IPS-15b (cell line): ENCODE measurements around the gene ADCY6.

Experiments
- H3K27me3 ChIP-seq: one replicate; pipeline ENCODE4 v1.6.1; 2013; ENCODE audit warnings: low read length; ENCODE audit not compliant: control insufficient read depth, insufficient read depth
- H3K36me3 ChIP-seq: one replicate; pipeline ENCODE4 v1.6.1; 2013; ENCODE audit warnings: low read length; ENCODE audit not compliant: control insufficient read depth, insufficient read depth
- H3K4me1 ChIP-seq: one replicate; pipeline ENCODE4 v1.6.1; 2013; ENCODE audit warnings: mild to moderate bottlenecking, low read length; ENCODE audit not compliant: control insufficient read depth, insufficient read depth
- H3K4me3 ChIP-seq: one replicate; pipeline ENCODE4 v1.5.1; 2013; ENCODE audit warnings: low read depth, low read length
- H3K9ac ChIP-seq: one replicate; pipeline ENCODE4 v1.6.1; 2013; ENCODE audit warnings: low read depth, mild to moderate bottlenecking, low read length
- H3K9me3 ChIP-seq: one replicate; pipeline ENCODE4 v1.6.1; 2013; ENCODE audit warnings: mild to moderate bottlenecking, low read length; ENCODE audit not compliant: control insufficient read depth, insufficient read depth

Gene ADCY6

DNA sequence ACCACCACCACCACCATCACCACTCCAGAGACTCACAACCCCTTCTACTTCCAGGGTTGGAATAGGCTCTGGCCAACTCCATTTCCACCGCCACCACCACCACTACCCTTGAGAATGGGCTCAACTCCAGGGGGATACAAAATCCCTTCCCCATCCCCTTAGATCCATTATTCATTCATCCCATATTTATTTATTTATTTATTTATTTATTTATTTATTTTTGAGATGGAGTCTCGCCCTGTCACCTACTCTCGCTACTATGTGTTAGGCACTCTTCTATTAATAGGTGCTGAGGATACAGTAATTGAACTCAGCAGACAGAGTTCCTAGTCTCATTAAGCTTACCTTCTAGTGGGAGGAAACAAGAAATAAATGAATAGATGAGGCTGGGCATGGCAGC lies 4.8 kb upstream of the ADCY6 start:
- H3K9me3 ChIP-seq, result no peaks in the 10 kb centered on the region
- H3K36me3 ChIP-seq, result no peaks in the 10 kb centered on the region
- no peak overlapping the region for H3K9ac ChIP-seq
- H3K27me3 ChIP-seq, result no peaks in the 10 kb centered on the region
- peaks cover 10% of the 10 kb centered on the region for H3K4me1 ChIP-seq
- no peak overlapping the region for H3K4me3 ChIP-seq

DNA sequence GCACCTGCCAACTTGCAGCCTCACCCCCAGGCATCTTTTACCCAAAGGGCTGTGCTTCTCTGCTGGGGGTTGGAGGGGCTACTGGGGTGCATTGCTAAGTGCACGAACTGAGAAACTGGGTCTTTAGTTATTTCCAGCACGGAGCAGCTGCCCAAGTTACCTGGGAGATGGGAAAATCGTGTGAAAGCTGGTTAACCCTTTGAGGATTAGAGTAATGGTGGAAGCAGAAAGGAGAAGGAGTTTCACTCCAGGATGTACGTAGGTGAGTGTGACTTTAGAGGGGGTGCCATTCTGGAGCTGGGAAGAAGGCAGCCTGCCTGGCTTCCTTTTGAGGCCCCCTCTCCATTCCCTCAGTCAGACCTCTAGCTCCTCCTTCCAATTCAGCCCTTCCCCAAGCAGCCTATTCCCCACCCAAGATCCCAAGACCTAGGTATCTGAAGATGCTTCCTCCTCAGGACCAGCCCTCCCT lies 1.0 kb upstream of the ADCY6 start:
- Histone ChIP-seq H3K9ac (no peak overlapping the region), H3K4me3 (peak overlapping the region; percentile 58), H3K36me3 (peaks cover 3% of the 10 kb centered on the region), H3K9me3 (no peaks in the 10 kb centered on the region), H3K27me3 (peaks cover 8% of the 10 kb centered on the region), H3K4me1 (peaks cover 4% of the 10 kb centered on the region)

DNA sequence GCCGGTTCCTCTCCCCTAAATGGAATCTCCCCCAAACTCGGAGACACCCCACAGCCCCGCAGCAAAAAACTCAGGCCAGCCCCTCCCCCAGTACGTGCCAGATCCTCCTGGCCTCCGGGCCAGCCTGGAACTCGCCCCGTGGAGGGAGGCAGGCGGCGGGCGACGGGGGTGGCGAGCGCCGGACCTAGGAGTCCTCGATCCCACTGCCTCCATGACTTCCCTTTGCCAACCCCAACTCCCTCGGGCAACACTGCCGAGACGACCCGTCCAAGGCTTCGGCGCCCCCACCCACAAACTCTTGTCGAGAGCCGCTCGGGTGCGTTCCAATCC lies 400 bp downstream of the ADCY6 start:
- Histone ChIP-seq H3K9ac (peak overlapping the region; percentile 54), H3K4me1 (peaks cover 4% of the 10 kb centered on the region), H3K27me3 (peaks cover 8% of the 10 kb centered on the region), H3K9me3 (no peaks in the 10 kb centered on the region), H3K4me3 (peak overlapping the region; percentile 77), H3K36me3 (peaks cover 3% of the 10 kb centered on the region)

DNA sequence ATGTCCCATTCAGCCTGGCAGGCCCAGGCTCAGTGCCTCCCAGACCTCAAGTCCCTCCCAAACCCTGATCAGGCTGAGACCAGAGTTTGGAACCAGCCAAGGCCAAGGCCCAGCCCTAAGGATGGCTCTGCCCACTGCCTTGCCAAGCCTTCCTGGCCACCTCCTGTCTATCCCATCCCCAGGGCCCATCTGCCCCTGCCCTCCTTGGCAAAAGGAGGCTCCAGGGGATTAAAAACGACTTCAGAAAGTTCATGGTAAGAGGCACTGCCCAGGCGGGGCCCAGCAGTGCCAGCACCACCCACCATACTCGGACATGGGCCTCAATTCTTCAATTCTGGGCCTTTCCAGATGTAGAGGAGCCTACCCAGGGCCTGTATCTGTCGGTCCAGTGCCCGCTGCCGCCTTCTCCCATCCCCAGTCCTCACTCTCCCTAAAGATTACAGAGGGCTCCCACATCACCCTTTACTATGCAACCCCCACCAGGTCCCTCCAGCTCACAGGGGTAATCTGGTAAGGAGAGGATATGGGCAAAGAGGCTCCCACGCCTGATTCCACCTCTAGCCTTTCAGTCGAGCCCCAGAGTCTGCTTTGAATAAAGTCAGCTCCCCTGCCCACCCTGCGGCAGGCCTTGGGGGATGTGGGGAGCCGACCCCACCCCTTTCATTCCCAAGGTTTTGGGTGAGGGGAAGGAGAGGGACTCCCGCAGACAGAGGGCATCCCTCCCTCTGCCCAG lies 932 bp downstream of the ADCY6 start:
- H3K36me3 ChIP-seq, result peaks cover 3% of the 10 kb centered on the region
- H3K9me3 ChIP-seq, result no peaks in the 10 kb centered on the region
- H3K27me3 ChIP-seq, result peaks cover 8% of the 10 kb centered on the region
- H3K4me3 ChIP-seq, result peak overlapping the region; percentile 77
- peaks cover 4% of the 10 kb centered on the region for H3K4me1 ChIP-seq
- H3K9ac ChIP-seq, result peak overlapping the region; percentile 54

DNA sequence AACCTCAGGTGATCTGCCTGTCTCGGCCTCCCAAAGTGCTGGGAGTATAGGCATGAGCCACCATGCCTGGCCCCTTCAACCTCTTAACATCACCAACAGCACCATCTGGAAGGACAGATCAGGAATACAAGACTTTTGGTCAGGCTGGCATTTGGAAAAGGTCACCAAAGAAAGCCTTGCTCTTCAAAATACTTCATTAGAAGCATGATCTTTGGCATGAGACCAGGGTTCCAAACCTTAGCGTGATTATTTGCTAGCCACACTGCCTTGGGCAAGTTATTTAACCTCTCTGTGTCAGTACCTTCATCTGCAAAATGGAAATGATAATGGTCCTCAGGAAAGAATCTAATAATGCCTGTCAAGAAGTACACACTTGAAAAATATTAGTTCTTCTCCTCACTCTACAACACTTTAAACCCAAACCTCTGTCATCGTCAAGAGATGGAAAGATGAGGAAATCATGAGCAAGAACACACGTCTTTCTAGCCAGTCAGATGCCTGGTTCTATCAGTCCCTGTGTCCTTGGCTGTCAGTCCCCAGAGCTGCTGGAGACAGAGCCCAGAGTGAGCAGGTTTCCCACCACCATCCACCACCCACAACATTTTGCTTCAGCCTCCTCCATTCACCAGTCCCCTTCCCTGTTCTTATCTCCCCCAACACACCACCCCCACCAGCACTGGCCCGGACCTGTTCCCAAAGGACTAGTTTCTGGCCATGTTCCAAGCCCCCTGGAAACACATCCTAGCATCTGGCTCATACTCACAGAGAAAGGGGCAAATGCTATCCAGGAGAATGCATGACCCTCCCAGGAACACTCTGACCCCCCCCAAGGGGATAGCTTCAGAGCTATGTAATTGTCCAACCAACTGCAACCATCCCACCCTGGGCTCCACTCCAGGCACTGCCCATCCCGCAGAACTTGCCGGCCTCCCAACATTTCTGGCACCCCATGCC lies 2.0 kb downstream of the ADCY6 start:
- no peak overlapping the region for H3K9ac ChIP-seq
- peaks cover 8% of the 10 kb centered on the region for H3K27me3 ChIP-seq
- H3K9me3 ChIP-seq, result no peaks in the 10 kb centered on the region
- H3K36me3 ChIP-seq, result peaks cover 8% of the 10 kb centered on the region
- H3K4me3 ChIP-seq, result no peak overlapping the region
- H3K4me1 ChIP-seq, result peaks cover 4% of the 10 kb centered on the region

DNA sequence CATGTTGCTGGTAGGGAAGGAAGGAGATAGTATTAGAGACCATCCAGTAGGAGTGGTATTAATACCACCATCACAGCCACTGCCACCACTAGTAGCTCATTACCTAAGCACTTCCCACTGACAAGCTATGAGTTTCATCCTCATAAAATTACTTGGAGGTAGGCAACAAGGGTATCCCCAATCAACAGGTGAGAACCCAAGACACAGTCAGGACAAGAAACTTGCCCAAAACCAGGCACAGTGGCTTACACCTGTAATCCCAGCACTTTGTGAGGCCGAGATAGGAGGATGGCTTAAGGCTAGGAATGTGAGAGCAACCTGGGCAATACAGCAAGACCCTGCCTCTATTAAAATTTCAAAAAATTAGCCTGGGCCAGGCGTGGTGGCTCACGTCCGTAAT lies 5.5 kb downstream of the ADCY6 start:
- Histone ChIP-seq H3K4me3 (no peak overlapping the region), H3K9ac (no peak overlapping the region), H3K4me1 (no peaks in the 10 kb centered on the region), H3K27me3 (peaks cover 8% of the 10 kb centered on the region), H3K9me3 (no peaks in the 10 kb centered on the region), H3K36me3 (peaks cover 10% of the 10 kb centered on the region)

DNA sequence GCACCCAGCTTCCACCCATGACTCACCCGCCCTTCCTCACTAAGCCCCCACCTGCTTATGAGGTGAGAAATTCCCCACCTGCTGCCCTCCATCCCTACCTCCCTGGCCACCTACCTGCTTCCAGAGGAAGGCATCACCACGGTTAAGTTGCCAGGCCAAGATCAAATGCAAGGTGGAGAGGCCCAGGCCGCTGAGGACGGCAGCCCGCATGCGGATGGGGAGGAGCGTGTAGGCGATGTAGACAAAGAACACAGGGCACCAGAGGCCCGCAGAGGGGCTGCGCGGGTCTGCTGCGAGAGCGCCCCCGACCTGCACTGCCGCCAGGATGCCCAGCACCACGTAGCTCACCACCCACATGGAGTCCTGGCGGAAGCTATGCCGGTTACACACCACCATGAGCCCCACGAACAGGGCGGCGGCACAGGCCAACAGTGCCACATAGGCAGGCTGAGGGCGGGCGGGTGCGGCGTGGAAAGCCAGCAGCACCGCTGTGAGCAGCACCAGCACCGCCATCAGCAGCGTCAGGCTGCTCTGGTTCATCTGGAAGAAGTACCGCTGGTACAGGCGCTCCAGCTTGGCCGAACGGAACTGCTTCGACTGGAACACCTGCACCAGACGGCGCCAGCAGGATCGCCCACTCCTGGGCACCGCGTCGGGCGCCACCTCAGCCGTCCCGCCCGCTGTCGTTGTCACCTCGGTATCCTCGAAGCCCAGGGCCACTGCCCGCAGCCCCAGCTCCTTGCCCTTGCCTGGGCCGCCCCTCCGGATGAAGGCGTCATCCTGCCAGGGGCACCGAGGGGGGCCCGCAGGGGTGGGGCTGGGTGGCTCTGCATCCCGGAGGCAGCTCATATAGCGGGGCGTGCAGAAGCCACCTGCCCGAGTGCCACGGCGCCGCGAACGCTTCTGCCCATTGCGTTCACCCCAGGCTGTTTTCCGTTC lies 6.2 kb downstream of the ADCY6 start:
- Histone ChIP-seq H3K27me3 (peaks cover 6% of the 10 kb centered on the region), H3K9me3 (no peaks in the 10 kb centered on the region), H3K36me3 (peaks cover 8% of the 10 kb centered on the region), H3K4me3 (no peak overlapping the region), H3K4me1 (peaks cover 2% of the 10 kb centered on the region), H3K9ac (no peak overlapping the region)

DNA sequence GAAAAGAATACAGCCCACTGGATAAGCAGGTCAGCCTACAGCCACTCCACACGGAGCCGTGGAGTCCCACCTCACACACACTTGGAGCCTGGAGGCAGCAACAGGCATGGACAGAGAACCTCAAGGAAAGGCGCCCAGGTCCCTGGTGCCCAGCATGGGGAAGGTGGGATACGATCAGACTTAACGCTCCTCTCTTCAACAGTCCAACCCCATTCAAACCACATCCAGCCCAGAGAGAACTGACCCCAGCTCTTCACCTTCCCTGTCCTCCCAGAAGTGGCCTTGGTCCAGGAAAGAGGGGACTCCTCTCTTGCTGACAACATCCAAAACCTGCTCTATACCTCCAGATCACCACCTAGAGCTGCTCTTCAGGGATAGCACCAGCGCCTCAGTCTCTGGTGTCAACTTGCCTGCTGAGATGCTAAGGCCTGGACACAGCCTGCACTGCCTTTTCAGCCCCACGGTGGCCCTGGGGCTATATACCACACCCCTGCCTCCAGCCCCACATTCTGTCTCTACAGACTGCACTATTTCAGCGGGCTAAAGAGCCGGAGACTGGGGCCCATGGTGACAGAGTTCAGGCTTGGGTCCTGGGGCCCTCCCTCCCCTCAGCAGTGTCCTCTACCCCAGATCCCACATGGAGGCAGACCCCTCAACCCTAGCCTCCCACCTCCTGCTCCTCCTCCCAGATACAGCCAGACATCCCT lies 7.0 kb downstream of the ADCY6 start:
- Histone ChIP-seq H3K9me3 (no peaks in the 10 kb centered on the region), H3K9ac (no peak overlapping the region), H3K4me3 (no peak overlapping the region), H3K27me3 (no peaks in the 10 kb centered on the region), H3K4me1 (peaks cover 5% of the 10 kb centered on the region), H3K36me3 (peaks cover 7% of the 10 kb centered on the region)

DNA sequence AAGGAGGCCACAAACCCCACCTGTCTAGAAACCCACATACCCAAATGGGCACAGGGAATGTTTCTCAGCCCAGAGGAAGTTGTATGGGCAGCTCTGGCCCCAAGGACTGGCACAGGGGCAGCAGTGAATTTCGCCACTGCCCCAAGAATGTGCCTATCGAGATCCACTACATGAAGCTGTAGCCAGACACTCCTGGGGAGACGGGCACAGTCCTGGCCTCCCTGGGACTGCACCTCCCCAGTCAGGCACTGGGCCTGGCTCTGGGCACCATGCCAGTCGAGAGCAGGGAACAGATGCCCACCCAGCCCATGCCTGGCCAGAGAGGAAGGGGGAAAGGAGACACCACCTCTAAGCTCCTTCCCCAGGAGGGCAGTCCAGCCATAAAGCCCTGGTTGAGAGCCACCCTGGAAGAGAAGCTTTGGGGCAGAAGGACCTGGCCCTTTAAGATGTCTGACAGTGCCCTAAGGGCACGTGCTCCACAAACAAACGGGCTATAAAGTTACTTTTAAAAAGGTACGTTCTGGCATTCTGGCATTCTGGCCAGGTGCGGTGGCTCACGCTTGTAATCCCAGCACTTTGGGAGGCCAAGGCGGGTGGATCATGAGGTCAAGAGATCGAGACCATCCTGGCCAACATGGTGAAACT lies 8.4 kb downstream of the ADCY6 start:
- Histone ChIP-seq H3K36me3 (peaks cover 7% of the 10 kb centered on the region), H3K9ac (no peak overlapping the region), H3K27me3 (no peaks in the 10 kb centered on the region), H3K4me1 (peaks cover 5% of the 10 kb centered on the region), H3K4me3 (no peak overlapping the region), H3K9me3 (no peaks in the 10 kb centered on the region)

DNA sequence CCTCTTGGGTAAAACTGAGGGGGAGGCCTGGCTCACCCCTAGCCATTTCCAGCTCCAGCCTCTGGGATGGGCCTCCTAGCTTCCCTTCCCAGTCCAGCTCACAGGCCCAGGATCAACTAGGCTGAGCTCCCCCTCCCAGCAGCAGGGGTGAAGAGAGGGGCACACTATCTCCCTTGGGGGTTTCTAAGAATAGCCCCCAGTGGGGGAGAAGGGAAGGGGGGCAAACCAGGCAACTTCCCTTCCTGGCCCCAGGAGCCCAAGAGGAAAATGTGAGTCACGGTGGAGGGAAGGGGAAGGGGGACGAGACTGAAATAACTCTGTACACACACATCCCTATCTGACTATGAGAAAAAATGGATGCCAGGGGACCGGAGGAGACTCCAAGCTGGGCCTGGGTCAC lies 9.0 kb downstream of the ADCY6 start:
- H3K36me3 ChIP-seq, result peaks cover 10% of the 10 kb centered on the region
- H3K9ac ChIP-seq, result no peak overlapping the region
- no peaks in the 10 kb centered on the region for H3K9me3 ChIP-seq
- no peak overlapping the region for H3K4me3 ChIP-seq
- H3K4me1 ChIP-seq, result peaks cover 5% of the 10 kb centered on the region
- no peaks in the 10 kb centered on the region for H3K27me3 ChIP-seq
